Karpas-422 (cell line): ENCODE results near the gene ZFX. TPM values are rescaled to one million over a fixed set of nuclear protein-coding genes. Genes with fewer than 3 reads are reported as not detected.

Source experiments
- DNase-seq: peaks from one replicate; pipeline ENCODE4 v3.0.0-alpha.2; 2015
- H2AFZ ChIP-seq: fragments of 200-600 bp; sonication (generic); 2 replicates; pipeline ENCODE4 v1.6.1; 2014; ENCODE audit warnings: antibody characterized with exemption, low read length, mixed read lengths
- H3K27ac ChIP-seq: fragments of 200-600 bp; sonication (generic); 2 replicates; pipeline ENCODE4 v1.5.1; 2014; ENCODE audit warnings: mild to moderate bottlenecking, low read length, moderate library complexity
- H3K27me3 ChIP-seq: fragments of 200-600 bp; sonication (generic); 2 replicates; pipeline ENCODE4 v1.6.1; 2014; ENCODE audit warnings: low read length, mixed read lengths
- H3K36me3 ChIP-seq: fragments of 200-600 bp; sonication (generic); 2 replicates; pipeline ENCODE4 v1.6.1; 2014; ENCODE audit warnings: low read length, mixed read lengths; ENCODE audit not compliant: insufficient read depth
- H3K4me1 ChIP-seq: fragments of 200-600 bp; sonication (generic); 2 replicates; pipeline ENCODE4 v1.6.1; 2014; ENCODE audit warnings: mild to moderate bottlenecking, low read length, mixed read lengths
- H3K4me2 ChIP-seq: fragments of 200-600 bp; sonication (generic); 2 replicates; pipeline ENCODE4 v1.6.1; 2014; ENCODE audit warnings: low read length, low read depth, mild to moderate bottlenecking; ENCODE audit not compliant: poor library complexity, severe bottlenecking
- H3K4me3 ChIP-seq: fragments of 200-600 bp; sonication (generic); 2 replicates; pipeline ENCODE4 v1.5.1; 2014; ENCODE audit warnings: mild to moderate bottlenecking, antibody characterized with exemption, low read length, mixed read lengths
- H3K79me2 ChIP-seq: fragments of 200-600 bp; sonication (generic); 2 replicates; pipeline ENCODE4 v1.6.1; 2014; ENCODE audit warnings: mild to moderate bottlenecking, low read length, mixed read lengths
- H3K9ac ChIP-seq: fragments of 200-600 bp; sonication (generic); 2 replicates; pipeline ENCODE4 v1.6.0; 2014; ENCODE audit warnings: low read length
- H3K9me2 ChIP-seq: fragments of 200-600 bp; sonication (generic), shearing (Covaris generic); replicated peaks from 2 replicates; pipeline ENCODE4 v1.6.0; 2014; ENCODE audit warnings: mild to moderate bottlenecking, low read length, moderate library complexity; ENCODE audit not compliant: insufficient read depth
- H3K9me3 ChIP-seq: fragments of 300-700, 200-600 bp; sonication (generic); 2 replicates; pipeline ENCODE4 v1.6.1; 2014; ENCODE audit warnings: low read length, mixed read lengths
- H4K20me1 ChIP-seq: fragments of 200-600 bp; sonication (generic); 2 replicates; pipeline ENCODE4 v1.6.1; 2014; ENCODE audit warnings: mild to moderate bottlenecking, antibody characterized with exemption, low read length, low read depth; ENCODE audit not compliant: insufficient read depth
- total RNA-seq: library from RNA; depleted of rRNA; stranded (reverse); fragments of >200 nt; shearing (Covaris generic); gene quantifications from 2 replicates; pipeline ENCODE4 v1.2.3, GENCODE V29; 2014; ENCODE audit warnings: low replicate concordance

ZFX gene
- total RNA-seq, 1 experiment from 2014 or later: 44.2 TPM

DNA sequence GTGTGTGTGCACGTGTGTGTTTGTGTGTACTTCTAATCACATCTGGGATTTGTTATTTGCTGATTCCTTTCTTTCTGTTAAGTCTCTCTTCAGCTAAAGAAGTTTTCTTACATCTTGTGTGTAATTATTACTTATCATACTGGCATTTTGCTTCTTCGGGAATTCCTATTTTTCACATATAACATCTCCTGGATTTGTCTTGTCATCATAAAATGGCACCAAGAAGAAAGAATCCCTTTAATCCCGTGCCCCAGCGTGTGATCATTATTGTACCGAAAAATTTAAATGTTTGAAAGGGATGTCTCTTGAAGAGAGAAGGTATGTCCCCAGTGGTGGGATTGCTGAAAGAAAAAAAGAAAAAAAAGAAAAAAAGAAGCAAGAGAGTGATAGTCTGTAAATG is 72.3 kb downstream of the ZFX start:
- Histone ChIP-seq H3K4me1 (no peaks in the 10 kb centered on the region), H3K9me2 (no peaks in the 10 kb centered on the region), H3K9me3 (peaks cover 10% of the 10 kb centered on the region), H3K4me3 (no peak overlapping the region), H3K36me3 (no peaks in the 10 kb centered on the region), H3K27ac (no peak overlapping the region), H3K79me2 (no peaks in the 10 kb centered on the region), H3K9ac (no peak overlapping the region), H4K20me1 (no peaks in the 10 kb centered on the region), H3K4me2 (no peak overlapping the region), H2AFZ (no peak overlapping the region), H3K27me3 (no peaks in the 10 kb centered on the region)
- DNase-seq: no peak

DNA sequence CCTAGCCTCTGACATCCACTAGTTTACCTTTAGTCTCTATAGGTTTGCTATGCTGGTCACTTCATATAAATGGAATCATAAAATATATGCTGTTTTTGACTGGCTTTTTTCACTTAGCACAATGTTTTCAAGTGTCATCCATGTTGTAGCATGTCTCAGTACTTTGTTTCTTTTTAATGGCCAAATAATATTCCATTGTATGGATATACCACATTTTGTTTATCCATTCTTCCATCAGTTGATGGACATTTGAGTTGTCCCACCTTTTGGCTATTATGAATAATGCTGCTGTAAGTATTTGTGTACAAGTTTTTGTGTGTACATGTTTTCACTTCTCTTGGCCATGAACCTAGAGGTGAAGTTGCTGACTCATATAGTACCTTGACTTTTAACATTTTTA is 75.7 kb downstream of the ZFX start:
- H3K36me3 ChIP-seq: no peaks in the 10 kb centered on the region
- no peaks in the 10 kb centered on the region for H3K4me1 ChIP-seq
- no peak overlapping the region for H3K4me2 ChIP-seq
- H3K9me3 ChIP-seq: peaks cover 10% of the 10 kb centered on the region
- DNase-seq: no peak
- no peak overlapping the region for H3K4me3 ChIP-seq
- H4K20me1 ChIP-seq: no peaks in the 10 kb centered on the region
- no peaks in the 10 kb centered on the region for H3K27me3 ChIP-seq
- no peaks in the 10 kb centered on the region for H3K9me2 ChIP-seq
- H3K27ac ChIP-seq: no peak overlapping the region
- H3K79me2 ChIP-seq: no peaks in the 10 kb centered on the region
- no peak overlapping the region for H3K9ac ChIP-seq
- H2AFZ ChIP-seq: no peak overlapping the region

DNA sequence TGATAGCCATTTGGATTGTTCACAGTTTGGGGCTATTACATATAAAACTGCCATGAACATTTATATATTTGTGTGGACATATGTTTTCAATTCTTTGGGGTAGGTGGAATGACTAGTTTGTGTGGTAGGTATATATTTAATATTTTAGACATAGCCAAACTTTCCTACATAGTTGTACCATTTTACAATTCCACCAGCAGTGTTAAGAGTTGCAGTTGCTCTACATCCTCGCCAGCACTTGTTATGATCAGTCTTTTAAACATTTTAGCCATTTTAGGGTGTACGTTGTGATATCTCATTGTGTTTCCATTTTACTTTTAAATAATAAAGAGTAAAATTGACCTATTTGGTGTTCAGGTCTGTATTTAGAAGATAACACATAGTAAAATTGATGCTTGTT is 76.6 kb downstream of the ZFX start:
- Histone ChIP-seq H3K9ac (no peak overlapping the region), H3K27ac (no peak overlapping the region), H3K27me3 (no peaks in the 10 kb centered on the region), H2AFZ (no peak overlapping the region), H3K36me3 (no peaks in the 10 kb centered on the region), H4K20me1 (no peaks in the 10 kb centered on the region), H3K9me2 (no peaks in the 10 kb centered on the region), H3K9me3 (peaks cover 10% of the 10 kb centered on the region), H3K4me3 (no peak overlapping the region), H3K4me2 (no peak overlapping the region), H3K4me1 (no peaks in the 10 kb centered on the region), H3K79me2 (no peaks in the 10 kb centered on the region)
- no peak for DNase-seq

DNA sequence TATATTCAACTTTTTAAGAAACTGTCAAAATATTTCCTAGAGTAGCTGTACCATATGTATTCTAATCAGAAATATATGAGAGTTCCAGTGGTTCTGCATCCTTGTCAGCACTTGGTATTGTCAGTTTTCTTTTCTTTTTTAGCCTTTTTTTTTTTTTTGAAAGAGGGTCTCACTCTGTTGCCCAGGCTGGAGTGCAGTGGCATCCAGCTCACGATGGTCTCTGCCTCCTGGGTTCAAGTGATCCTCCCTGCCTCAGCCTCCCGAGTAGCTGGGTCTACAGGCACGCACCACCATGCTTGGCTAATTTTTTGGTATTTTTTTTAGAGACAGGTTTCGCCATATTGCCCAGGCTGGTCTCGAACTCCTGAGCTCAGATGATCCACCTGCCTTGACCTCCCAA is 79.1 kb downstream of the ZFX start:
- no peak overlapping the region for H2AFZ ChIP-seq
- no peaks in the 10 kb centered on the region for H4K20me1 ChIP-seq
- no peak overlapping the region for H3K4me2 ChIP-seq
- no peaks in the 10 kb centered on the region for H3K36me3 ChIP-seq
- H3K79me2 ChIP-seq: no peaks in the 10 kb centered on the region
- H3K9me3 ChIP-seq: peaks cover 10% of the 10 kb centered on the region
- no peak overlapping the region for H3K9ac ChIP-seq
- H3K4me1 ChIP-seq: no peaks in the 10 kb centered on the region
- no peak for DNase-seq
- H3K27me3 ChIP-seq: no peaks in the 10 kb centered on the region
- H3K27ac ChIP-seq: no peak overlapping the region
- H3K4me3 ChIP-seq: no peak overlapping the region
- no peaks in the 10 kb centered on the region for H3K9me2 ChIP-seq

DNA sequence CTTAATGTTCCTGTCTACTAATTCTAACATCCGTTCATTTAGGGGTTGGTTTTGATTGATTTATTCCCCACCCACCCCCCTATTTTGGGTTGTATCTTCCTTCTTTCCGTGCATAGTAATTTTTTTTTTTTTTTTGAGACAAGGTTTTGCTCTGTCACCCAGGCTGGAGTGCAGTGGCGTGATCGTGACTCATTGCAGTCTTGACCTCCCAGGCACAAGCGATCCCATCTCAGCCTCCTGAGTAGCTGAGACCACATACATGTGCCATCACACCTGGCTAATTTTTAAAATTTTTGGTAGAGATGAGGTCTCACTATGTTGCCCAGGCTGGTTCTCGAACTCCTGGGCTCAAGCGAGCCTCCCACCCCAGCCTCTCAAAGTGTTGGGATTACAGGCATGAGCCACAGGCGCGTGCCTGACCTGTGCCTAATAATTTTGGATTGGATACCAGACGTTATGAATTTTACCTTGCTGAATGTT is 79.9 kb downstream of the ZFX start:
- no peak overlapping the region for H3K27ac ChIP-seq
- no peaks in the 10 kb centered on the region for H3K4me1 ChIP-seq
- no peaks in the 10 kb centered on the region for H3K27me3 ChIP-seq
- peaks cover 10% of the 10 kb centered on the region for H3K9me3 ChIP-seq
- H3K36me3 ChIP-seq: no peaks in the 10 kb centered on the region
- H3K9ac ChIP-seq: no peak overlapping the region
- no peak overlapping the region for H2AFZ ChIP-seq
- H3K4me3 ChIP-seq: no peak overlapping the region
- no peak overlapping the region for H3K4me2 ChIP-seq
- no peaks in the 10 kb centered on the region for H3K9me2 ChIP-seq
- H4K20me1 ChIP-seq: no peaks in the 10 kb centered on the region
- no peaks in the 10 kb centered on the region for H3K79me2 ChIP-seq
- no peak for DNase-seq

DNA sequence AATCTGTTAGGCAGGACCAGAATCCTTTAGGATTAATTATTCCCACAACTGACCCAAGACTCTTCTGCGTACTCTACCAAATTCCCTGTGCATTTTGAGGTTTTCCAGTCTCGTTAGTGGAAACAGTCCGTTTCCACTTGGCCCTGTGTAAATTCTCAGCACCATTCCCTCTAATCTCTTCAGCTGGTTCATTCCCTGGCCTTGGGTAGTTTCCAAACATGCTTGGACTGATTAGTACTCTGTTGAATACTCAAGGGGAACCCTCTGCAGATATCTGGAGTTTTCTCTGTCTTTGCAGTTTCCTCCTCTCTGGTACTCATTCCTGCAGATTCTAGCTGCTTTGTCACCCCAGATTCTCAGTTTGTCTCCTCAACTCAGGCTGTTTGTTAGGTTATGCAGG is 80.4 kb downstream of the ZFX start:
- Histone ChIP-seq H3K27ac (no peak overlapping the region), H3K4me1 (peaks cover 2% of the 10 kb centered on the region), H3K36me3 (no peaks in the 10 kb centered on the region), H3K4me3 (no peak overlapping the region), H3K4me2 (no peak overlapping the region), H3K79me2 (no peaks in the 10 kb centered on the region), H2AFZ (no peak overlapping the region), H3K9ac (no peak overlapping the region), H3K27me3 (no peaks in the 10 kb centered on the region), H3K9me2 (no peaks in the 10 kb centered on the region), H4K20me1 (no peaks in the 10 kb centered on the region), H3K9me3 (peaks cover 10% of the 10 kb centered on the region)
- DNase-seq: no peak

DNA sequence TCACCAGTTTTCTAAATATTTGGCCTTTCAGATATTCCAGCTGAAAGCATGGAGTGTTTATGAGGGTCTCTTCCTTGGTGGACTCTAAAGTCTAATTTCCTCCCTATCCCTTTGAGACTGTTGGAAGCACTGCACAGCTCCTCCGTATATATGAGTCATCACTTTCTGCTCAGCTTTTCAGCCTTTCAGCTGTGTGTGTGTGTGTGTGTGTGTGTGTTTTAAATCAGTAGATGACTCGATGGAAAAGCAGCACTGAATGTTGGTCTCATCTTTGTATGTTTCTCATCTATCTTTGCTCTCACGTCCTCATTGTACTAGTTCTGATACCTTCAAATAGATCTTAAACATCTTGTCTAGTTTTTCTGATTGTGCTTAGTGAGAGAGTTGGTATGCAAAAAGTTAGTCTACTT is 81.6 kb downstream of the ZFX start:
- peaks cover 8% of the 10 kb centered on the region for H3K4me1 ChIP-seq
- no peak overlapping the region for H3K9ac ChIP-seq
- no peak for DNase-seq
- no peak overlapping the region for H3K4me2 ChIP-seq
- no peaks in the 10 kb centered on the region for H3K9me2 ChIP-seq
- no peak overlapping the region for H3K27ac ChIP-seq
- peaks cover under 1% of the 10 kb centered on the region; the same call in 1 of the 2 replicates for H3K9me3 ChIP-seq
- H3K36me3 ChIP-seq: no peaks in the 10 kb centered on the region
- no peaks in the 10 kb centered on the region for H3K27me3 ChIP-seq
- H3K79me2 ChIP-seq: no peaks in the 10 kb centered on the region
- H3K4me3 ChIP-seq: no peak overlapping the region
- no peak overlapping the region for H2AFZ ChIP-seq
- no peaks in the 10 kb centered on the region for H4K20me1 ChIP-seq

DNA sequence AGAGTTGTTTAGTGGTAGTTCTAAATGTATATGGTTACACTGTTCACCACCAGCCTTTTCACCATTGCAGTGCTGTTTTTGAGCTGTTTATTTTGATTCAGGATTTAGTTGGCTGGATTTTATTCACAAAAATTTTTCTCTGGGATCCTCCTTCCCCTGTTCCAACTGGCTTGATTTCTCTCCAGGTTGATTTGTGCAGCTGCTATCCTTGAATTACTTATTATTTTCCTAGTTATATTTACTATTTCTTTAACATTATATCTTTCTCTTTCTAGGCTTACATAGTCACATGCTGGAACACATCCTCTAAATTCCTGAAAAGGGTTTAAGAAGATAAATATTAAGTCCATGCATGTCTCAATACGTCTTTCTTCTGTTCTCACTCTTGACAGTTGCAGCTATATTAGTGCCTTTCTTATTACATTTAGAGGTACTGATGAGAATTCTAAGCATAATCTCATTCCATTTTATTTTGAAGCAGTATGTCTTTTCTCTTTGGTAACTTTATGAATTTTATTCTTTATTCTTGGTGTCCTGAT is 82.2 kb downstream of the ZFX start:
- Histone ChIP-seq H4K20me1 (no peaks in the 10 kb centered on the region), H3K9me3 (no peaks in the 10 kb centered on the region), H3K9ac (no peak overlapping the region), H3K79me2 (no peaks in the 10 kb centered on the region), H3K4me1 (peaks cover 8% of the 10 kb centered on the region), H3K9me2 (no peaks in the 10 kb centered on the region), H3K4me3 (no peak overlapping the region), H2AFZ (no peak overlapping the region), H3K4me2 (no peak overlapping the region), H3K27me3 (no peaks in the 10 kb centered on the region), H3K36me3 (no peaks in the 10 kb centered on the region), H3K27ac (no peak overlapping the region)
- DNase-seq: no peak

DNA sequence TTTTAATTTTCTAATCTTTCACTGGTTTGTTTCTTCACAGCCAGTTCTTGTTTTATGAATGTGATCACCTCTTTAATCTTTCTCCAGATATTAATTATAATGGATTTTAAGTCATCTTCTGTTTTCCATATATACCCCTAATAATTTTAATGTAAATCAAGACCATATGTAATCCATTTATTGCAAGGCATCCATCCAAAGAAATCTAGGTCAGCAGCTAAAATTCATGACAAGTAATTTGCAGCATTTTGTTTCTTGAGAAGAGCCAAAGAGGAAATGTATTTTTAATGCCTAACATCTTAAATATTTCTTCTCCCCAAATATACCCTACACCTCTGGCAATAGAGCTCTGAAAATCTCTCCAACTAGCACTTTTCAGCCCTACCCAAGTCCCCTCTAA is 83.3 kb downstream of the ZFX start:
- H3K27ac ChIP-seq: no peak overlapping the region
- H2AFZ ChIP-seq: no peak overlapping the region
- H3K9ac ChIP-seq: no peak overlapping the region
- no peaks in the 10 kb centered on the region for H3K27me3 ChIP-seq
- H3K4me2 ChIP-seq: no peak overlapping the region
- no peaks in the 10 kb centered on the region for H3K9me3 ChIP-seq
- DNase-seq: no peak
- no peaks in the 10 kb centered on the region for H4K20me1 ChIP-seq
- no peaks in the 10 kb centered on the region for H3K36me3 ChIP-seq
- H3K79me2 ChIP-seq: no peaks in the 10 kb centered on the region
- no peak overlapping the region for H3K4me3 ChIP-seq
- no peaks in the 10 kb centered on the region for H3K9me2 ChIP-seq
- peaks cover 8% of the 10 kb centered on the region for H3K4me1 ChIP-seq
